Esophagus squamous epithelium (tissue), 4 donors: ENCODE results near the gene LRRK2.

Experiments used
- POLR2A ChIP-seq, 4 donors: fragments of 450-650 bp; IDR thresholded peaks; one replicate each; pipeline ENCODE4 v1.6.1; 2017; ENCODE audit warnings: antibody characterized with exemption in 4 of 4, mild to moderate bottlenecking in 4 of 4, moderate library complexity in 3 of 4
- TF ChIP-seq, protein P1 (sequence below), 6 experiments: fragments of 450-650 bp in 4 of 6; fragments of 200-600 bp in 2 of 6; sonication (generic) in 2 of 6; IDR thresholded peaks; one replicate each; pipeline ENCODE4 v1.5.1; 2016 to 2019; ENCODE audit warnings: antibody characterized with exemption in 6 of 6, mild to moderate bottlenecking in 4 of 6, moderate library complexity in 4 of 6

DNA sequence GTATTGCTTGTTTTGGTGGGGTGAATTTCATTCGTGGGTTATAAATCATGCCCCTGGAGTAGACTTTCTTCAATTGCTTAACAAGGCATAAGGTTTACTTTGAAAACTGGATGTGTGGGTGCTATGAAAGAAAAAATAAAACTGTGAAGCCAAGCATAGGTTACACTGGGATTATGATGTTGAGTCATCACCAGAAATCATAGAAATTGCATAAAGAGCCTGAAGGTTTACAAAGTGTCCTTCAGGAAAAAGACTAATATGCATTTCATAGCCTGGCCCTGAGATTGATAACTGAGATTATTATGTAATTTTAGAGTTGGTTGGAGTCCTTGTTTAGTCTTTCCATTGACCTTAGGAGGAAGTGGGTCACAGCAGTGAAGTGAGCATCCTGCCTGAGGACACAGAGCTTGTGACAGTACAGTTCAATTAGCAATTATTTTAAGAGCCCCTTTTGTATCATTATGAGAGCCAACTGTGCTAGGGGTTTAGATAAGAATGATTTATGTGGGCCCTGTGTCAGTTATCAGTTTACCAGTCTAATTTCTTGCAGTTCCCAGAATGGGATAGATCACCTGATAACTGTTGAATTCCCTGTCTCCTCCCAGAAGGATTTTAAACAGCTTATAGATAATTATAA, 13.6 kb downstream of the LRRK2 start:
- TF ChIP-seq, protein P1, sequence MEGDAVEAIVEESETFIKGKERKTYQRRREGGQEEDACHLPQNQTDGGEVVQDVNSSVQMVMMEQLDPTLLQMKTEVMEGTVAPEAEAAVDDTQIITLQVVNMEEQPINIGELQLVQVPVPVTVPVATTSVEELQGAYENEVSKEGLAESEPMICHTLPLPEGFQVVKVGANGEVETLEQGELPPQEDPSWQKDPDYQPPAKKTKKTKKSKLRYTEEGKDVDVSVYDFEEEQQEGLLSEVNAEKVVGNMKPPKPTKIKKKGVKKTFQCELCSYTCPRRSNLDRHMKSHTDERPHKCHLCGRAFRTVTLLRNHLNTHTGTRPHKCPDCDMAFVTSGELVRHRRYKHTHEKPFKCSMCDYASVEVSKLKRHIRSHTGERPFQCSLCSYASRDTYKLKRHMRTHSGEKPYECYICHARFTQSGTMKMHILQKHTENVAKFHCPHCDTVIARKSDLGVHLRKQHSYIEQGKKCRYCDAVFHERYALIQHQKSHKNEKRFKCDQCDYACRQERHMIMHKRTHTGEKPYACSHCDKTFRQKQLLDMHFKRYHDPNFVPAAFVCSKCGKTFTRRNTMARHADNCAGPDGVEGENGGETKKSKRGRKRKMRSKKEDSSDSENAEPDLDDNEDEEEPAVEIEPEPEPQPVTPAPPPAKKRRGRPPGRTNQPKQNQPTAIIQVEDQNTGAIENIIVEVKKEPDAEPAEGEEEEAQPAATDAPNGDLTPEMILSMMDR (IDR thresholded peaks at IDR 0.05): no peak
- TF ChIP-seq POLR2A (IDR thresholded peaks at IDR 0.05): no peak
